ENCODE measurements around the gene LCP1.

The LCP1 gene

GRCh38 chr13:46127358-46128023 is 54.5 kb downstream of the LCP1 start:
- Histone ChIP-seq H3K9me3 (ENCODE audit: low read length) (no peaks in the 10 kb centered on the region), H3K4me1 (ENCODE audit: insufficient read depth, low read length) (no peaks in the 10 kb centered on the region)

DNA sequence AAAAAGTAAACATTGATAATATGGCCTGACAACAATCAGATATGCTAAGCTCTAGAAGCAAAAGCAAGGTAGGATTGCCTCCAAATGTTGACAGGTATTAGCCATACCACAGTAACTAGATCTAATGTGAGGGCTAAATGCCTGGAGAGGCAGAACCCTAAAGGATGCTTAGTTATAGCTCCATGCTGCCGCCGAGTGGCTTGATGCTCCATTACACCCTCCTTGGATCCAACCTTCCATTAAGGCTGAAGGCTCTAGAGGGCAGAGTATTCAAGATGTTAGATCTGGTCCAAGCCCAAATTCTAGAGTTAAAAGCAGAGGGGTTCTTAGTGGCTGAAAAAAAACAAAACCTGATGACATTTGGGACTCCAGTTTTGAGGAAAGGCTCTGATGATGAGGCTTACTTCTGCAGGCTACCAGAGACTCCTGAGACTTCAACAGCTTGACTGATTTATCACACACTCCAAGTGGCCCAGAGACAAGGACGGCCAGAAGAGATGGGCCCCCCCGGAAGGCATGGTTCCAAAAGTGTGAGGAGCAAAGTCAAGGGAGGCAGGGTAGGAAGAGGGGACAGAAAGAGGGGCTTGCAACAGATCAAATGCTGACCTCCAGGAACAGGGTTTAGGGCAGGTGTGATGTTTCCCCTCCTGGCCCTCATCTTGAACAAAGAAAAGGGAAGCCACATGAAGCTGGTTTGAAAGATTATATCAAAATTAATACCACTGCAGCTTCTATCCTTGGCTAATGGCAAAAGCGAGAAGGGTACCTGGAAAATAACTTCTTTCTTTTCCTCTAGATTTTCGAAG is 55.2 kb downstream of the LCP1 start:
- no peaks in the 10 kb centered on the region for H3K27me3 ChIP-seq (ENCODE audit: insufficient read depth, low read length)
- no peak overlapping the region for H2AFZ ChIP-seq (ENCODE audit: low read depth, low read length)
- H3K36me3 ChIP-seq (ENCODE audit: insufficient read depth, low read length), result no peaks in the 10 kb centered on the region
- no peaks in the 10 kb centered on the region for H3K9me3 ChIP-seq (ENCODE audit: low read length)
- H3K4me3 ChIP-seq (ENCODE audit: low read length), result no peak overlapping the region
- H3K4me1 ChIP-seq (ENCODE audit: insufficient read depth, low read length), result no peaks in the 10 kb centered on the region

More at GRCh38 chr13:46127358-46128023, 54.5 kb downstream of the LCP1 start:
- Histone ChIP-seq H3K4me3 (ENCODE audit: low read length) (no peak overlapping the region), H3K27me3 (ENCODE audit: insufficient read depth, low read length) (no peaks in the 10 kb centered on the region), H3K36me3 (ENCODE audit: insufficient read depth, low read length) (no peaks in the 10 kb centered on the region), H2AFZ (ENCODE audit: low read depth, low read length) (no peak overlapping the region)

- Histone ChIP-seq H3K27me3 (ENCODE audit: insufficient read depth, low read length) (no peaks in the 10 kb centered on the region), H3K4me3 (ENCODE audit: low read length) (no peak overlapping the region), H3K9me3 (ENCODE audit: low read length) (no peaks in the 10 kb centered on the region), H2AFZ (ENCODE audit: low read depth, low read length) (no peak overlapping the region), H3K4me1 (ENCODE audit: insufficient read depth, low read length) (peaks cover under 1% of the 10 kb centered on the region), H3K36me3 (ENCODE audit: insufficient read depth, low read length) (no peaks in the 10 kb centered on the region)
Measured at GRCh38 chr13:46126056-46126455, 55.9 kb downstream of the LCP1 start.

GRCh38 chr13:46124967-46125933 is 56.7 kb downstream of the LCP1 start:
- H3K4me1 ChIP-seq (ENCODE audit: insufficient read depth, low read length), result peaks cover 9% of the 10 kb centered on the region
- no peaks in the 10 kb centered on the region for H3K9me3 ChIP-seq (ENCODE audit: low read length)
- no peaks in the 10 kb centered on the region for H3K36me3 ChIP-seq (ENCODE audit: insufficient read depth, low read length)
- H2AFZ ChIP-seq (ENCODE audit: low read depth, low read length), result no peak overlapping the region
- H3K27me3 ChIP-seq (ENCODE audit: insufficient read depth, low read length), result no peaks in the 10 kb centered on the region
- H3K4me3 ChIP-seq (ENCODE audit: low read length), result no peak overlapping the region

GRCh38 chr13:46124531-46124966 is 57.4 kb downstream of the LCP1 start:
- Histone ChIP-seq H3K36me3 (ENCODE audit: insufficient read depth, low read length) (no peaks in the 10 kb centered on the region), H3K4me1 (ENCODE audit: insufficient read depth, low read length) (peaks cover 13% of the 10 kb centered on the region), H2AFZ (ENCODE audit: low read depth, low read length) (no peak overlapping the region), H3K9me3 (ENCODE audit: low read length) (no peaks in the 10 kb centered on the region), H3K4me3 (ENCODE audit: low read length) (no peak overlapping the region), H3K27me3 (ENCODE audit: insufficient read depth, low read length) (no peaks in the 10 kb centered on the region)

DNA sequence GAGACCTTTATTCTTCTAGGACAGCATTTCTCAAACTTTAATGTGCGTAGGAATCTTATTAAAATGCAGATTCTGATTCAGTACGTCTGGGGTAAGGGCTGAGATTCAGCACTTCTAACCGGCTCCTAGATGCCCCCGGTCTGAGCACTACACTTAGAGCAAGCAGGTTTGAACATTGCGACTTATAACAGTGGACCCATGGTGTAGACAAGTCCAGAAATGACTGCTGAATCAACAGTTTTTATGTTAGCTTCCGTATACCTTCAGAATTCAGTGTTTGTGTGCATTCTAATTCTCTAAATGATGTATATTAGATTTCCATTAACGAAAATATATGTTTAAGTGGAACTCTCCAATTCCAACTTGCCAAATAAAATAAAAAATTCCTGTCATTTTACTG is 59.7 kb downstream of the LCP1 start:
- Histone ChIP-seq H2AFZ (ENCODE audit: low read depth, low read length) (no peak overlapping the region), H3K4me3 (ENCODE audit: low read length) (no peak overlapping the region), H3K4me1 (ENCODE audit: insufficient read depth, low read length) (peaks cover 13% of the 10 kb centered on the region), H3K27me3 (ENCODE audit: insufficient read depth, low read length) (no peaks in the 10 kb centered on the region), H3K36me3 (ENCODE audit: insufficient read depth, low read length) (no peaks in the 10 kb centered on the region), H3K9me3 (ENCODE audit: low read length) (no peaks in the 10 kb centered on the region)

DNA sequence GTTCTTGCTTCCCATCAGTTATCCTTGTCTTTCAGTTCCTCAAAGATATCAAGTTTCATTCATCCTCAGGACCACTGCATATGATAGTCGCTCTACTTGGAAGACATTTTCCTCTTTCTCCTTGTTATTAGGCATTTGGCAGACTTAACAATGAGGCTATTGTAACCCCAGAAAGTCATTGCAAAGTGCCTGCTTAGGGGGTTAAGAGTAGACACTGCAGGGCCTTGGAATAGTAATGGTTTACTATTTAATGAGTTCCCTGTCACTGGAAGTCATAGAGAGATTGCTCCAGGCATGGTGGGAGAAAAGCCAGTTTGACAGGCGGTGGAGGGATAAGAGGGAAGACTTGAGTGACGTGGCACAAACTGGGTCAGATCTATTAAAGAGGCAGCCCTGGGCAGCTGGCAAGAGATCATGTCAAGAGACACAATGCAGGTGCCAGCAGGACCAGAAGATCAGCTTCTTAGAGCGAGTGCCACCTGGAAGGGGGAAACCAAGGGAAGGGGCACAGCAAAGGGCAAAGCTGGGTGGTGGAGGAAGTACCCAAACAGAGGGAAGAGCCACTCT is 60.3 kb downstream of the LCP1 start:
- no peaks in the 10 kb centered on the region for H3K9me3 ChIP-seq (ENCODE audit: low read length)
- H3K4me1 ChIP-seq (ENCODE audit: insufficient read depth, low read length), result peaks cover 13% of the 10 kb centered on the region
- H3K4me3 ChIP-seq (ENCODE audit: low read length), result no peak overlapping the region
- no peaks in the 10 kb centered on the region for H3K36me3 ChIP-seq (ENCODE audit: insufficient read depth, low read length)
- no peaks in the 10 kb centered on the region for H3K27me3 ChIP-seq (ENCODE audit: insufficient read depth, low read length)
- no peak overlapping the region for H2AFZ ChIP-seq (ENCODE audit: low read depth, low read length)

DNA sequence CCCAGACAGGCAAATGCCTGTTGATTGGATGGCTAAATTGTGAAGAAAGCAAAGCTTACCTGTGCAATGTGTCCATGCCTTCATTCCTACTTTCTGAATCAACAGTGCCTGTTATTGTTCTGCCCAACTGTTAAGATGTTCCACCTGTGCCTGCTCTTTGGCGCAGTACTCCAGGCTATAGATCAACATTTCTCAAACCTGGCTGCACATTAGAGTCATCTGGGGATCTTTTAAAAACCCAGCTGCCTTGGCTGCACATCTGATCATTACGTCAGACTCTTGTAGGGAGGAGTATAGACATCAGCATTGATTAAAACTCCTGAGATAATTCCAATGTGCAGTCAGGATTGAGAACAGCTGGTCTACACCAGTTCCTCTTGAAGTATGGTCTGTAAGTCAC is 60.9 kb downstream of the LCP1 start:
- no peaks in the 10 kb centered on the region for H3K9me3 ChIP-seq (ENCODE audit: low read length)
- no peaks in the 10 kb centered on the region for H3K36me3 ChIP-seq (ENCODE audit: insufficient read depth, low read length)
- no peak overlapping the region for H3K4me3 ChIP-seq (ENCODE audit: low read length)
- H2AFZ ChIP-seq (ENCODE audit: low read depth, low read length), result no peak overlapping the region
- no peaks in the 10 kb centered on the region for H3K27me3 ChIP-seq (ENCODE audit: insufficient read depth, low read length)
- H3K4me1 ChIP-seq (ENCODE audit: insufficient read depth, low read length), result peaks cover 13% of the 10 kb centered on the region

GRCh38 chr13:46119883-46120614 is 61.9 kb downstream of the LCP1 start:
- H3K9me3 ChIP-seq (ENCODE audit: low read length), result no peaks in the 10 kb centered on the region
- H2AFZ ChIP-seq (ENCODE audit: low read depth, low read length), result no peak overlapping the region
- no peaks in the 10 kb centered on the region for H3K27me3 ChIP-seq (ENCODE audit: insufficient read depth, low read length)
- H3K4me1 ChIP-seq (ENCODE audit: insufficient read depth, low read length), result peaks cover 13% of the 10 kb centered on the region
- no peaks in the 10 kb centered on the region for H3K36me3 ChIP-seq (ENCODE audit: insufficient read depth, low read length)
- H3K4me3 ChIP-seq (ENCODE audit: low read length), result no peak overlapping the region

GRCh38 chr13:46116653-46117502 is 65.1 kb downstream of the LCP1 start:
- Histone ChIP-seq H2AFZ (ENCODE audit: low read depth, low read length) (no peak overlapping the region), H3K4me1 (ENCODE audit: insufficient read depth, low read length) (peaks cover 13% of the 10 kb centered on the region), H3K9me3 (ENCODE audit: low read length) (no peaks in the 10 kb centered on the region), H3K36me3 (ENCODE audit: insufficient read depth, low read length) (no peaks in the 10 kb centered on the region), H3K4me3 (ENCODE audit: low read length) (no peak overlapping the region), H3K27me3 (ENCODE audit: insufficient read depth, low read length) (no peaks in the 10 kb centered on the region)

GRCh38 chr13:46114613-46115012 is 67.4 kb downstream of the LCP1 start:
- no peak overlapping the region for H2AFZ ChIP-seq (ENCODE audit: low read depth, low read length)
- H3K27me3 ChIP-seq (ENCODE audit: insufficient read depth, low read length), result no peaks in the 10 kb centered on the region
- peaks cover under 1% of the 10 kb centered on the region for H3K4me1 ChIP-seq (ENCODE audit: insufficient read depth, low read length)
- H3K4me3 ChIP-seq (ENCODE audit: low read length), result no peak overlapping the region
- no peaks in the 10 kb centered on the region for H3K36me3 ChIP-seq (ENCODE audit: insufficient read depth, low read length)
- H3K9me3 ChIP-seq (ENCODE audit: low read length), result no peaks in the 10 kb centered on the region

Data from neuron (in vitro differentiated cells).